ENCODE measurements around the gene TACC2. TPM values are rescaled to one million over a fixed set of nuclear protein-coding genes. Genes with fewer than 3 reads are reported as not detected.

Gene TACC2
- total and polyA plus RNA-seq, 9 of the 15 experiments (the other 6 are each of a cell fraction or from before 2014, with no cell fraction given) = under 0.01 to 0.35 (median 0.03) TPM; not detected in 6

DNA sequence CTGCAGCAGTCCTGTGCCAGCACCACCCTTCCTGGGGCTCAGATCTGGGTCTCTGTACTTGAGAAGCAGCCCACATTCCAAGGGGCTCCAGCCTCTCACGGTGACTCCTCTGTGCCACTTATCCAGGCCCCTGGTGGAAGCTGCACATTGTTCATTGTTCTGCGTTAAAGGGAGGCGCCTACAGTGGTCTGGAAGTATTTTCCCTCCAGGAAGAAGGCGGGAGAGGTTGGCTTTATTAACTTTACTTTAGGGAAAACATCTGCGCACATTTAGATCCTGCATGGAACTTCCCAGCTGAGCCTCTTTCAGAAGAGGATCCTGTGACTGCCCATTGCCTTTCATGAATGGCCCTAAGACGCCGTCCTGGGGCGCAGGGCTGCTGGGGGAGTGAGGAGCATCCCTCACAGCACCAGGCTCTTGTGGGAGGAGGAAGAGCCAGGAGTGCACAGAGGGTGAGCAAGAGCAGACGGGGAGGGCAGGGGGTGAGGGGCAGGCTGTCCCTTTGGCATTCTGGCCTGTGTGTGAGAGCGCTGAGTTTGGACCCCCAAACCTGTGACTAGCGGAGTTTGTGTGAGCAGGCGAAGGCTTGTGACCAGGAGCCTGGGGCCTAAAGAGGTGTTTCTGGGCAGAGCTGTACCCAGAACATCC lies 183.5 kb downstream of the TACC2 start:
- ChIA-PET CTCF (ENCODE audit: low intra/inter-chr PET ratio) (no interaction called here), POLR2A (interaction anchor here (1.0 kb wide), 1 partner anchor 84 kb away, joined by 3 read pairs; no protein-coding TSS in a partner anchor)
- Histone ChIP-seq H3K27ac (ENCODE audit: extremely low read depth, low read depth, low read length) (no peak overlapping the region), H3K9me1 (ENCODE audit: control insufficient read depth, insufficient read depth, low read length) (no peaks in the 10 kb centered on the region), H3K4me1 (replicated peaks in 1 of 2; ENCODE audit: control insufficient read depth in 2 of 2, insufficient read depth in 2 of 2, low read length in 2 of 2) (no peaks in the 10 kb centered on the region), H2AFZ (ENCODE audit: low read depth, low read length) (no peak overlapping the region), H3K27me3 (ENCODE audit: control insufficient read depth in 2 of 2, insufficient read depth in 2 of 2, low read length in 2 of 2) (peaks cover 0 to 6% of the 10 kb centered on the region in 2 experiments; a peak in 3 of 5 replicates), H3K9me3 (replicated peaks; ENCODE audit: control insufficient read depth, insufficient read depth, low read depth, low read length) (no peaks in the 10 kb centered on the region), H3K4me3 (no peak overlapping the region), H3K9ac (ENCODE audit: insufficient read depth in 1 of 2, low read depth in 2 of 2, low read length in 2 of 2) (no peak overlapping the region), H3K4me2 (ENCODE audit: insufficient read depth, low read length) (no peak overlapping the region), H3K36me3 (ENCODE audit: control insufficient read depth, insufficient read depth, low read length) (no peaks in the 10 kb centered on the region), H4K20me1 (replicated peaks; ENCODE audit: control insufficient read depth, insufficient read depth, low read length) (no peaks in the 10 kb centered on the region), H3K79me2 (ENCODE audit: control insufficient read depth, insufficient read depth, low read length) (no peaks in the 10 kb centered on the region)
- no peak for DNase-seq (ENCODE audit: extremely low read depth in 1 of 4, low spot score in 3 of 4)
- ATAC-seq = no peak
- WGBS (ENCODE audit: insufficient coverage, low coverage, missing lambda C conversion rate) = 2% methylated on average over 6 of the region's 12 CpGs
- BruUV-seq (replicated peaks) = no TSS peak
- no peak for FAIRE-seq
- intact Hi-C loops (cut with micrococcal nuclease) = no loop called here
- in situ Hi-C loops (cut with MboI) = no loop called here
- TF ChIP-seq ZBTB8A (IDR thresholded peaks at IDR 0.05; ENCODE audit: partially characterized antibody) = no peak
- TF ChIP-seq ZNF695 (CRISPR knock-in tag; IDR thresholded peaks at IDR 0.05) = no peak
- no peak for TF ChIP-seq POU5F1 (IDR thresholded peaks at IDR 0.05; ENCODE audit: borderline replicate concordance, low read depth, low read length, partially characterized antibody)
- TF ChIP-seq, protein P1, sequence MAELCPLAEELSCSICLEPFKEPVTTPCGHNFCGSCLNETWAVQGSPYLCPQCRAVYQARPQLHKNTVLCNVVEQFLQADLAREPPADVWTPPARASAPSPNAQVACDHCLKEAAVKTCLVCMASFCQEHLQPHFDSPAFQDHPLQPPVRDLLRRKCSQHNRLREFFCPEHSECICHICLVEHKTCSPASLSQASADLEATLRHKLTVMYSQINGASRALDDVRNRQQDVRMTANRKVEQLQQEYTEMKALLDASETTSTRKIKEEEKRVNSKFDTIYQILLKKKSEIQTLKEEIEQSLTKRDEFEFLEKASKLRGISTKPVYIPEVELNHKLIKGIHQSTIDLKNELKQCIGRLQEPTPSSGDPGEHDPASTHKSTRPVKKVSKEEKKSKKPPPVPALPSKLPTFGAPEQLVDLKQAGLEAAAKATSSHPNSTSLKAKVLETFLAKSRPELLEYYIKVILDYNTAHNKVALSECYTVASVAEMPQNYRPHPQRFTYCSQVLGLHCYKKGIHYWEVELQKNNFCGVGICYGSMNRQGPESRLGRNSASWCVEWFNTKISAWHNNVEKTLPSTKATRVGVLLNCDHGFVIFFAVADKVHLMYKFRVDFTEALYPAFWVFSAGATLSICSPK (IDR thresholded peaks at IDR 0.05; ENCODE audit: borderline replicate concordance) = no peak
- no peak for TF ChIP-seq JUN (IDR thresholded peaks at IDR 0.05; ENCODE audit: borderline replicate concordance, low read depth, low read length)
- no peak for TF ChIP-seq JUN (CRISPR knock-in tag; IDR thresholded peaks at IDR 0.05; ENCODE audit: borderline replicate concordance)
- TF ChIP-seq ZNF239 (CRISPR knock-in tag; IDR thresholded peaks at IDR 0.05) = no peak
- TF ChIP-seq, protein P2, sequence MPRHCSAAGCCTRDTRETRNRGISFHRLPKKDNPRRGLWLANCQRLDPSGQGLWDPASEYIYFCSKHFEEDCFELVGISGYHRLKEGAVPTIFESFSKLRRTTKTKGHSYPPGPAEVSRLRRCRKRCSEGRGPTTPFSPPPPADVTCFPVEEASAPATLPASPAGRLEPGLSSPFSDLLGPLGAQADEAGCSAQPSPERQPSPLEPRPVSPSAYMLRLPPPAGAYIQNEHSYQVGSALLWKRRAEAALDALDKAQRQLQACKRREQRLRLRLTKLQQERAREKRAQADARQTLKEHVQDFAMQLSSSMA (CRISPR knock-in tag; IDR thresholded peaks at IDR 0.05) = no peak
- TF ChIP-seq, protein P3, sequence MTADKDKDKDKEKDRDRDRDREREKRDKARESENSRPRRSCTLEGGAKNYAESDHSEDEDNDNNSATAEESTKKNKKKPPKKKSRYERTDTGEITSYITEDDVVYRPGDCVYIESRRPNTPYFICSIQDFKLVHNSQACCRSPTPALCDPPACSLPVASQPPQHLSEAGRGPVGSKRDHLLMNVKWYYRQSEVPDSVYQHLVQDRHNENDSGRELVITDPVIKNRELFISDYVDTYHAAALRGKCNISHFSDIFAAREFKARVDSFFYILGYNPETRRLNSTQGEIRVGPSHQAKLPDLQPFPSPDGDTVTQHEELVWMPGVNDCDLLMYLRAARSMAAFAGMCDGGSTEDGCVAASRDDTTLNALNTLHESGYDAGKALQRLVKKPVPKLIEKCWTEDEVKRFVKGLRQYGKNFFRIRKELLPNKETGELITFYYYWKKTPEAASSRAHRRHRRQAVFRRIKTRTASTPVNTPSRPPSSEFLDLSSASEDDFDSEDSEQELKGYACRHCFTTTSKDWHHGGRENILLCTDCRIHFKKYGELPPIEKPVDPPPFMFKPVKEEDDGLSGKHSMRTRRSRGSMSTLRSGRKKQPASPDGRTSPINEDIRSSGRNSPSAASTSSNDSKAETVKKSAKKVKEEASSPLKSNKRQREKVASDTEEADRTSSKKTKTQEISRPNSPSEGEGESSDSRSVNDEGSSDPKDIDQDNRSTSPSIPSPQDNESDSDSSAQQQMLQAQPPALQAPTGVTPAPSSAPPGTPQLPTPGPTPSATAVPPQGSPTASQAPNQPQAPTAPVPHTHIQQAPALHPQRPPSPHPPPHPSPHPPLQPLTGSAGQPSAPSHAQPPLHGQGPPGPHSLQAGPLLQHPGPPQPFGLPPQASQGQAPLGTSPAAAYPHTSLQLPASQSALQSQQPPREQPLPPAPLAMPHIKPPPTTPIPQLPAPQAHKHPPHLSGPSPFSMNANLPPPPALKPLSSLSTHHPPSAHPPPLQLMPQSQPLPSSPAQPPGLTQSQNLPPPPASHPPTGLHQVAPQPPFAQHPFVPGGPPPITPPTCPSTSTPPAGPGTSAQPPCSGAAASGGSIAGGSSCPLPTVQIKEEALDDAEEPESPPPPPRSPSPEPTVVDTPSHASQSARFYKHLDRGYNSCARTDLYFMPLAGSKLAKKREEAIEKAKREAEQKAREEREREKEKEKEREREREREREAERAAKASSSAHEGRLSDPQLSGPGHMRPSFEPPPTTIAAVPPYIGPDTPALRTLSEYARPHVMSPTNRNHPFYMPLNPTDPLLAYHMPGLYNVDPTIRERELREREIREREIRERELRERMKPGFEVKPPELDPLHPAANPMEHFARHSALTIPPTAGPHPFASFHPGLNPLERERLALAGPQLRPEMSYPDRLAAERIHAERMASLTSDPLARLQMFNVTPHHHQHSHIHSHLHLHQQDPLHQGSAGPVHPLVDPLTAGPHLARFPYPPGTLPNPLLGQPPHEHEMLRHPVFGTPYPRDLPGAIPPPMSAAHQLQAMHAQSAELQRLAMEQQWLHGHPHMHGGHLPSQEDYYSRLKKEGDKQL (CRISPR knock-in tag; IDR thresholded peaks at IDR 0.05; ENCODE audit: borderline replicate concordance) = no peak
- TF ChIP-seq ETV1 (tag; conservative IDR thresholded peaks at IDR 0.05; ENCODE audit: low read depth) = no peak
- TF ChIP-seq CHD4 (IDR thresholded peaks at IDR 0.05; ENCODE audit: insufficient read depth, insufficient replicate concordance, low read depth, low read length, poor library complexity, severe bottlenecking) = no peak
- no peak for TF ChIP-seq RFX1 (IDR thresholded peaks at IDR 0.05)
- TF ChIP-seq CHD1 (IDR thresholded peaks at IDR 0.05; ENCODE audit: low read length) = no peak
